IMR-90 (cell line): ENCODE data around the gene ZNF561. TPM values are rescaled to one million over a fixed set of nuclear protein-coding genes. Genes with fewer than 3 reads are reported as not detected.

Source experiments
- ATAC-seq: fragments of 200-7000 bp; cut with Tn5 transposase; 2 replicates; pipeline ENCODE4 v1.9.1; 2020; ENCODE audit warnings: low read depth, mild to moderate bottlenecking, moderate library complexity
- BruUV-seq: library from RNA; stranded (reverse); fragments of 400-500 nt; replicated peaks from 2 replicates; lab custom pipeline; 2021; lab: Mats Ljungman, UMichigan
- CTCF ChIA-PET: fragments of 300-600 bp; formaldehyde crosslinking; extraction: SDS; loops from one replicate; lab custom pipeline; 2021; ENCODE audit warnings: antibody characterized with exemption; lab: Yijun Ruan, JAX
- POLR2A ChIA-PET: fragments of 300-600 bp; sonication (Branson Sonifier 250); formaldehyde crosslinking; loops from one replicate; lab custom pipeline; 2022; ENCODE audit warnings: antibody characterized with exemption; ENCODE audit not compliant: unreplicated experiment; lab: Charles Lee
- DNase-seq: peaks from one replicate; pipeline ENCODE4 v3.0.0; 2013
- H2AFZ ChIP-seq: replicated peaks from 2 replicates; pipeline ENCODE3; 2013; ENCODE audit warnings: low read length, mild to moderate bottlenecking; ENCODE audit not compliant: poor library complexity
- H2AK5ac ChIP-seq: 2 replicates; pipeline ENCODE4 v1.6.1; 2013; ENCODE audit warnings: low read depth, low read length, inconsistent platforms
- H2AK9ac ChIP-seq: replicated peaks from 2 replicates; pipeline ENCODE3; 2013; ENCODE audit warnings: mild to moderate bottlenecking, low read depth, low read length, moderate library complexity; ENCODE audit not compliant: poor library complexity
- H2BK120ac ChIP-seq: 2 replicates; pipeline ENCODE4 v1.6.1; 2013; ENCODE audit warnings: low read depth, low read length, inconsistent platforms
- H2BK15ac ChIP-seq: 3 replicates; pipeline ENCODE4 v1.6.1; 2013; ENCODE audit warnings: low read depth, low read length, inconsistent platforms
- H2BK20ac ChIP-seq: 2 replicates; pipeline ENCODE4 v1.6.1; 2013; ENCODE audit warnings: low read depth, mild to moderate bottlenecking, inconsistent platforms, low read length, moderate library complexity
- H2BK5ac ChIP-seq: 2 replicates; pipeline ENCODE4 v1.6.1; 2013; ENCODE audit warnings: mild to moderate bottlenecking, low read depth, low read length, inconsistent platforms; ENCODE audit not compliant: poor library complexity, severe bottlenecking
- H3K14ac ChIP-seq: replicated peaks from 2 replicates; pipeline ENCODE4 v1.6.1; 2013; ENCODE audit warnings: low read depth, low read length, inconsistent platforms
- H3K18ac ChIP-seq: 2 replicates; pipeline ENCODE4 v1.6.1; 2013; ENCODE audit warnings: low read depth, low read length, control low read depth
- H3K23ac ChIP-seq: 2 replicates; pipeline ENCODE4 v1.6.1; 2013; ENCODE audit warnings: low read depth, low read length, inconsistent platforms
- H3K27ac ChIP-seq: 2 replicates; pipeline ENCODE4 v1.5.1; 2013; ENCODE audit warnings: mild to moderate bottlenecking, control low read depth, low read length; ENCODE audit not compliant: insufficient read depth
- H3K27me3 ChIP-seq: 2 replicates; pipeline ENCODE4 v1.6.1; 2013; ENCODE audit warnings: low read length; ENCODE audit not compliant: control insufficient read depth, insufficient read depth
- H3K36me3 ChIP-seq: 2 replicates; pipeline ENCODE4 v1.6.1; 2013; ENCODE audit warnings: low read length, mixed read lengths; ENCODE audit not compliant: control insufficient read depth, insufficient read depth
- H3K4ac ChIP-seq: 2 replicates; pipeline ENCODE4 v1.6.1; 2013; ENCODE audit warnings: low read depth, low read length, inconsistent platforms
- H3K4me1 ChIP-seq: 2 replicates; pipeline ENCODE4 v1.6.1; 2013; ENCODE audit warnings: low read length, mixed read lengths; ENCODE audit not compliant: control insufficient read depth, insufficient read depth
- H3K4me2 ChIP-seq: 2 replicates; pipeline ENCODE4 v1.6.1; 2013; ENCODE audit warnings: low read depth, mild to moderate bottlenecking, control low read depth, low read length, moderate library complexity
- H3K4me3 ChIP-seq: 2 replicates; pipeline ENCODE4 v1.5.1; 2013; ENCODE audit warnings: low read depth, mild to moderate bottlenecking, control low read depth, low read length, moderate library complexity; ENCODE audit not compliant: insufficient read depth
- H3K56ac ChIP-seq: 2 replicates; pipeline ENCODE4 v1.6.1; 2013; ENCODE audit warnings: low read length, inconsistent platforms; ENCODE audit not compliant: insufficient read depth; ENCODE audit errors: extremely low read depth
- H3K79me1 ChIP-seq, 2 experiments: 2 replicates each; pipeline ENCODE4 v1.6.1; 2013; ENCODE audit warnings: low read length in 2 of 2, inconsistent platforms in 1 of 2, low read depth in 1 of 2
- H3K9ac ChIP-seq: 2 replicates; pipeline ENCODE4 v1.6.1; 2013; ENCODE audit warnings: low read depth, low read length, control low read depth
- H3K9me1 ChIP-seq: 2 replicates; pipeline ENCODE4 v1.6.1; 2013; ENCODE audit warnings: low read length, inconsistent platforms; ENCODE audit not compliant: insufficient read depth
- H3K9me3 ChIP-seq: 2 replicates; pipeline ENCODE4 v1.6.1; 2013; ENCODE audit warnings: low read length; ENCODE audit not compliant: control insufficient read depth, insufficient read depth
- H4K20me1 ChIP-seq: 2 replicates; pipeline ENCODE4 v1.6.1; 2013; ENCODE audit warnings: low read length, inconsistent platforms; ENCODE audit not compliant: insufficient read depth
- H4K5ac ChIP-seq: 2 replicates; pipeline ENCODE4 v1.6.1; 2013; ENCODE audit warnings: mild to moderate bottlenecking, low read depth, low read length, control low read depth
- H4K8ac ChIP-seq, 2 experiments: 2 replicates each; pipeline ENCODE4 v1.6.1; 2013; ENCODE audit warnings: low read depth in 2 of 2, low read length in 2 of 2, control low read depth in 1 of 2, inconsistent platforms in 1 of 2
- H4K91ac ChIP-seq: 2 replicates; pipeline ENCODE4 v1.6.1; 2013; ENCODE audit warnings: low read depth, low read length, inconsistent platforms; ENCODE audit not compliant: insufficient read depth
- BHLHE40 ChIP-seq: fragments of 150-350 bp; IDR thresholded peaks from 2 replicates; pipeline ENCODE4 v1.6.1; 2016; ENCODE audit warnings: mild to moderate bottlenecking, low read depth, low read length
- CEBPB ChIP-seq: IDR thresholded peaks from 2 replicates; pipeline ENCODE4 v1.6.1; 2012; ENCODE audit warnings: low read depth, low read length, improper control_type of control experiment
- CHD1 ChIP-seq: IDR thresholded peaks from 2 replicates; pipeline ENCODE4 v1.6.1; 2012; ENCODE audit warnings: low read depth, low read length, improper control_type of control experiment
- FOS ChIP-seq: fragments of 150-350 bp; IDR thresholded peaks from 2 replicates; pipeline ENCODE4 v1.6.1; 2016; ENCODE audit warnings: low read depth, low read length
- MAFK ChIP-seq: IDR thresholded peaks from 2 replicates; pipeline ENCODE4 v1.6.1; 2012; ENCODE audit warnings: low read depth, low read length, improper control_type of control experiment
- MAZ ChIP-seq: IDR thresholded peaks from 2 replicates; pipeline ENCODE4 v1.6.1; 2012; ENCODE audit warnings: low read depth, mild to moderate bottlenecking, low read length, improper control_type of control experiment, moderate library complexity, borderline replicate concordance
- MXI1 ChIP-seq: IDR thresholded peaks from 2 replicates; pipeline ENCODE4 v1.6.1; 2012; ENCODE audit warnings: low read depth, mild to moderate bottlenecking, low read length, moderate library complexity, borderline replicate concordance
- POLR2A ChIP-seq: IDR thresholded peaks from 2 replicates; pipeline ENCODE4 v1.6.1; 2012; ENCODE audit warnings: mild to moderate bottlenecking, low read depth, low read length
- RAD21 ChIP-seq: IDR thresholded peaks from 2 replicates; pipeline ENCODE4 v1.6.1; 2012; ENCODE audit warnings: low read length, improper control_type of control experiment
- RCOR1 ChIP-seq: IDR thresholded peaks from 2 replicates; pipeline ENCODE4 v1.6.1; 2012; ENCODE audit warnings: mild to moderate bottlenecking, low read length, improper control_type of control experiment; ENCODE audit not compliant: insufficient replicate concordance
- RFX5 ChIP-seq: IDR thresholded peaks from 2 replicates; pipeline ENCODE4 v1.8.0; 2012; ENCODE audit warnings: low read depth, mild to moderate bottlenecking, low read length, moderate library complexity
- SMC3 ChIP-seq: fragments of 150-350 bp; IDR thresholded peaks from 2 replicates; pipeline ENCODE4 v1.6.1; 2016; ENCODE audit warnings: low read depth, mild to moderate bottlenecking, antibody characterized with exemption, low read length, moderate library complexity
- WGBS, 2 experiments: methylation state at CpG; one replicate each; pipeline versions ENCODE4 v1.1.5 to v1.1.7; 2013; ENCODE audit warnings: missing lambda C conversion rate in 2 of 2; ENCODE audit not compliant: insufficient read length in 1 of 2; ENCODE audit errors: extremely low coverage in 2 of 2; 5-methylcytosine and 5-hydroxymethylcytosine counted together
- dilution Hi-C: fragments of 300-500 bp; cut with HindIII; formaldehyde crosslinking; loops from one replicate; pipeline ENCODE4 v1.14.3; 2018; ENCODE audit warnings: low sequenced_read_pairs; ENCODE audit not compliant: unreplicated experiment
- in situ Hi-C: fragments of 300-500 bp; cut with MboI; formaldehyde crosslinking; loops from 3 replicates; pipeline ENCODE4 v1.14.3; 2019; ENCODE audit warnings: low sequenced_read_pairs, inconsistent platforms, mixed read lengths
- intact Hi-C: fragments of 100-400 bp; cut with micrococcal nuclease; formaldehyde crosslinking; loops from 2 replicates; pipeline ENCODE4 v1.10.0; 2022
- polyA plus RNA-seq, 3 experiments: library from polyadenylated mRNA; depleted of rRNA; stranded (reverse); fragments of >200 nt; gene quantifications; 2 replicates each; pipeline ENCODE4 v1.2.3, GENCODE V29; 2012; ENCODE audit warnings: low replicate concordance in 1 of 3
- total RNA-seq: library from RNA; depleted of rRNA; stranded (reverse); fragments of >200 nt; gene quantifications from 2 replicates; pipeline ENCODE4 v1.2.3, GENCODE V29; 2012
- TF ChIP-seq, protein P1 (sequence below): fragments of 150-350 bp; IDR thresholded peaks from 2 replicates; pipeline ENCODE4 v1.6.1; 2017; ENCODE audit warnings: mild to moderate bottlenecking, antibody characterized with exemption, low read length, low read depth
- TF ChIP-seq, protein P2 (sequence below): fragments of 150-350 bp; IDR thresholded peaks from 2 replicates; pipeline ENCODE4 v1.6.1; 2016; ENCODE audit warnings: low read depth, mild to moderate bottlenecking, low read length, moderate library complexity, borderline replicate concordance
- TF ChIP-seq, protein P3 (sequence below): conservative IDR thresholded peaks from 2 replicates; pipeline ENCODE4 v1.5.1; 2012; ENCODE audit warnings: mild to moderate bottlenecking, low read depth, low read length, improper control_type of control experiment

The ZNF561 gene
- total and polyA plus RNA-seq, 2 of the 4 experiments (the other 2 are of a cell fraction), result 22.5 to 38.9 TPM

DNA sequence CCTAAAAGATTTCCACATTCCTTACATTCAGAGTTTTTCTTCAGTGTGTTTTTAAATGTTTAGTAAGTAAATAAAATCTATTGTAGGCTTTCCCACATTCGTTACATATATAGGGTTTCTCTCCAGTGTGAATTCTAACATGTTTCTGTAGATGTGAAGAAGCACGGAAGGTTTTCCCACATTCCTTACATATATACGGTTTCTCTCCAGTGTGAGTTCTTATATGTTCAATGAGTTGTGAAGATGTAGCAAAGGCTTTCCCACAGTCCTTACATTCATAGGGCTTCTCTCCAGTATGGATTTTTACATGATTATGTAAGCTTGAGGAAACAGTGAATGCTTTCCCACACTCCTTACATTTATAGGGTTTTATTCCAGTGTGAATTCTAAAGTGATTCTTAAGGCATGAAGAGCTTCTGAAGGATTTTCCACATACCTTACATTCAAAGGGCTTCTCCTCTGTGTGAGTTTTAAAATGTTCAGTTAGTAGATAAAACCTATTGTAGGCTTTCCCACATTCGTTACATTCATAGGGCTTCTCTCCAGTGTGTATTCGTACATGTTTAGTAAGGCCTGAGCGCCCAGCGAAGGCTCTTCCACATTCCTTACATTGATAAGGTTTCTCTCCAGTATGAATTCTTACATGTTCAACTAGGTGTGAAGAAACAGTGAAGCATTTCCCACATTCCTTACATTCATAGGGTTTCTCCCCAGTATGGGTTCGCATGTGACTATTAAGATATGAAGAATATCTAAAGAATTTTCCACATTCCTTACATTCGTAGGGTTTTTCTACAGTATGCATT, 54.9 kb downstream of the ZNF561 start:
- Histone ChIP-seq H3K9me1 (no peaks in the 10 kb centered on the region), H4K8ac (no peak overlapping the region), H3K4me2 (no peak overlapping the region), H2BK120ac (no peak overlapping the region), H3K56ac (no peak overlapping the region), H2AK9ac (no peak overlapping the region), H4K91ac (no peak overlapping the region), H3K23ac (no peak overlapping the region), H3K4me1 (no peaks in the 10 kb centered on the region), H2AK5ac (no peak overlapping the region), H3K18ac (no peak overlapping the region), H3K27ac (no peak overlapping the region), H3K27me3 (no peaks in the 10 kb centered on the region), H3K36me3 (peaks cover 53% of the 10 kb centered on the region), H4K5ac (no peak overlapping the region), H3K9me3 (peaks cover 82% of the 10 kb centered on the region), H4K20me1 (peaks cover 3% of the 10 kb centered on the region; the same call in 1 of the 2 replicates), H2BK15ac (no peak overlapping the region), H2BK5ac (no peak overlapping the region), H3K79me1 (peaks cover 3 to 23% of the 10 kb centered on the region in 2 experiments; a peak in 2 of 4 replicates), H3K4me3 (no peak overlapping the region), H3K9ac (no peak overlapping the region), H3K4ac (no peak overlapping the region), H3K14ac (no peak overlapping the region), H2AFZ (no peak overlapping the region), H2BK20ac (no peak overlapping the region)
- BruUV-seq, result TSS peak; percentile 19
- intact Hi-C loops, result no loop called here
- dilution Hi-C loops, result no loop called here
- WGBS, 2 experiments, result no CpG with 5 or more reads among the region's 9 CpGs
- POLR2A ChIA-PET, result no interaction called here
- CTCF ChIA-PET, result no interaction called here
- in situ Hi-C loops, result no loop called here
- ATAC-seq (no peak), DNase-seq (peak; percentile 7)
- no peak for TF ChIP-seq FOS
- TF ChIP-seq POLR2A, result no peak
- TF ChIP-seq CHD1, result no peak
- TF ChIP-seq RAD21, result no peak
- no peak for TF ChIP-seq MAFK
- TF ChIP-seq SMC3, result no peak
- TF ChIP-seq MXI1, result no peak
- TF ChIP-seq CEBPB, result no peak
- TF ChIP-seq RCOR1, result no peak
- no peak for TF ChIP-seq RFX5
- TF ChIP-seq, protein P1, sequence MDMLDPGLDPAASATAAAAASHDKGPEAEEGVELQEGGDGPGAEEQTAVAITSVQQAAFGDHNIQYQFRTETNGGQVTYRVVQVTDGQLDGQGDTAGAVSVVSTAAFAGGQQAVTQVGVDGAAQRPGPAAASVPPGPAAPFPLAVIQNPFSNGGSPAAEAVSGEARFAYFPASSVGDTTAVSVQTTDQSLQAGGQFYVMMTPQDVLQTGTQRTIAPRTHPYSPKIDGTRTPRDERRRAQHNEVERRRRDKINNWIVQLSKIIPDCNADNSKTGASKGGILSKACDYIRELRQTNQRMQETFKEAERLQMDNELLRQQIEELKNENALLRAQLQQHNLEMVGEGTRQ, result no peak
- TF ChIP-seq, protein P2, sequence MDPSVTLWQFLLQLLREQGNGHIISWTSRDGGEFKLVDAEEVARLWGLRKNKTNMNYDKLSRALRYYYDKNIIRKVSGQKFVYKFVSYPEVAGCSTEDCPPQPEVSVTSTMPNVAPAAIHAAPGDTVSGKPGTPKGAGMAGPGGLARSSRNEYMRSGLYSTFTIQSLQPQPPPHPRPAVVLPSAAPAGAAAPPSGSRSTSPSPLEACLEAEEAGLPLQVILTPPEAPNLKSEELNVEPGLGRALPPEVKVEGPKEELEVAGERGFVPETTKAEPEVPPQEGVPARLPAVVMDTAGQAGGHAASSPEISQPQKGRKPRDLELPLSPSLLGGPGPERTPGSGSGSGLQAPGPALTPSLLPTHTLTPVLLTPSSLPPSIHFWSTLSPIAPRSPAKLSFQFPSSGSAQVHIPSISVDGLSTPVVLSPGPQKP, result no peak
- no peak for TF ChIP-seq MAZ
- TF ChIP-seq BHLHE40, result no peak
- TF ChIP-seq, protein P3, sequence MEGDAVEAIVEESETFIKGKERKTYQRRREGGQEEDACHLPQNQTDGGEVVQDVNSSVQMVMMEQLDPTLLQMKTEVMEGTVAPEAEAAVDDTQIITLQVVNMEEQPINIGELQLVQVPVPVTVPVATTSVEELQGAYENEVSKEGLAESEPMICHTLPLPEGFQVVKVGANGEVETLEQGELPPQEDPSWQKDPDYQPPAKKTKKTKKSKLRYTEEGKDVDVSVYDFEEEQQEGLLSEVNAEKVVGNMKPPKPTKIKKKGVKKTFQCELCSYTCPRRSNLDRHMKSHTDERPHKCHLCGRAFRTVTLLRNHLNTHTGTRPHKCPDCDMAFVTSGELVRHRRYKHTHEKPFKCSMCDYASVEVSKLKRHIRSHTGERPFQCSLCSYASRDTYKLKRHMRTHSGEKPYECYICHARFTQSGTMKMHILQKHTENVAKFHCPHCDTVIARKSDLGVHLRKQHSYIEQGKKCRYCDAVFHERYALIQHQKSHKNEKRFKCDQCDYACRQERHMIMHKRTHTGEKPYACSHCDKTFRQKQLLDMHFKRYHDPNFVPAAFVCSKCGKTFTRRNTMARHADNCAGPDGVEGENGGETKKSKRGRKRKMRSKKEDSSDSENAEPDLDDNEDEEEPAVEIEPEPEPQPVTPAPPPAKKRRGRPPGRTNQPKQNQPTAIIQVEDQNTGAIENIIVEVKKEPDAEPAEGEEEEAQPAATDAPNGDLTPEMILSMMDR, result no peak
